Osteoblast (primary cell): ENCODE data around the gene CD1E. TPM values are rescaled to one million over a fixed set of nuclear protein-coding genes. Genes with fewer than 3 reads are reported as not detected.
"Not testable (repeated sequence)": the region's sequence is repeated elsewhere in the genome, so short reads cannot be mapped to it uniquely, and the experiment has no call there.

Experiments used
- DNase-seq: peaks from one replicate; pipeline ENCODE4 v3.0.0; 2011; ENCODE audit warnings: low spot score, mixed read lengths; ENCODE audit not compliant: insufficient read length; ENCODE audit errors: missing footprints
- H2AFZ ChIP-seq: 2 replicates; pipeline ENCODE4 v1.6.0; 2011; ENCODE audit warnings: mild to moderate bottlenecking, low read length
- H3K27ac ChIP-seq: 2 replicates; pipeline ENCODE4 v1.5.1; 2011; ENCODE audit warnings: mild to moderate bottlenecking, low read depth, low read length, moderate library complexity
- H3K27me3 ChIP-seq: 2 replicates; pipeline ENCODE4 v1.6.0; 2012; ENCODE audit warnings: mild to moderate bottlenecking, control low read depth, inconsistent platforms, low read length, moderate library complexity; ENCODE audit not compliant: insufficient read depth
- H3K36me3 ChIP-seq: 2 replicates; pipeline ENCODE4 v1.5.1; 2011; ENCODE audit warnings: mild to moderate bottlenecking, low read length, control low read depth, moderate library complexity; ENCODE audit not compliant: insufficient read depth
- H3K4me1 ChIP-seq: 2 replicates; pipeline ENCODE4 v1.5.1; 2011; ENCODE audit warnings: mild to moderate bottlenecking, low read length, control low read depth, moderate library complexity; ENCODE audit not compliant: insufficient read depth
- H3K4me2 ChIP-seq: 2 replicates; pipeline ENCODE4 v1.6.0; 2011; ENCODE audit warnings: mild to moderate bottlenecking, low read length; ENCODE audit not compliant: insufficient read depth
- H3K4me3 ChIP-seq: fragments of 200-600 bp; sonication (generic); 3 replicates; pipeline ENCODE4 v1.5.1; 2012; ENCODE audit warnings: mild to moderate bottlenecking, low read length, inconsistent platforms; ENCODE audit not compliant: insufficient read depth
- H3K79me2 ChIP-seq: 2 replicates; pipeline ENCODE4 v1.6.0; 2012; ENCODE audit warnings: mild to moderate bottlenecking, low read length, control low read depth, inconsistent platforms; ENCODE audit not compliant: insufficient read depth
- H3K9me3 ChIP-seq: 2 replicates; pipeline ENCODE4 v1.5.1; 2011; ENCODE audit warnings: low read depth, low read length, control low read depth
- H4K20me1 ChIP-seq: 2 replicates; pipeline ENCODE4 v1.6.0; 2012; ENCODE audit warnings: mild to moderate bottlenecking, low read length, control low read depth; ENCODE audit not compliant: insufficient read depth
- total RNA-seq: library from RNA; depleted of rRNA; stranded (reverse); fragments of >200 nt; gene quantifications from 2 replicates; pipeline ENCODE4 v1.2.3, GENCODE V29; 2012
- TF ChIP-seq, protein P1 (sequence below): IDR thresholded peaks from 2 replicates; pipeline ENCODE4 v1.5.1; 2011; ENCODE audit warnings: mild to moderate bottlenecking, low read depth, low read length, moderate library complexity; ENCODE audit errors: extremely low read depth

Gene CD1E
- total RNA-seq, 1 donor = not detected

DNA sequence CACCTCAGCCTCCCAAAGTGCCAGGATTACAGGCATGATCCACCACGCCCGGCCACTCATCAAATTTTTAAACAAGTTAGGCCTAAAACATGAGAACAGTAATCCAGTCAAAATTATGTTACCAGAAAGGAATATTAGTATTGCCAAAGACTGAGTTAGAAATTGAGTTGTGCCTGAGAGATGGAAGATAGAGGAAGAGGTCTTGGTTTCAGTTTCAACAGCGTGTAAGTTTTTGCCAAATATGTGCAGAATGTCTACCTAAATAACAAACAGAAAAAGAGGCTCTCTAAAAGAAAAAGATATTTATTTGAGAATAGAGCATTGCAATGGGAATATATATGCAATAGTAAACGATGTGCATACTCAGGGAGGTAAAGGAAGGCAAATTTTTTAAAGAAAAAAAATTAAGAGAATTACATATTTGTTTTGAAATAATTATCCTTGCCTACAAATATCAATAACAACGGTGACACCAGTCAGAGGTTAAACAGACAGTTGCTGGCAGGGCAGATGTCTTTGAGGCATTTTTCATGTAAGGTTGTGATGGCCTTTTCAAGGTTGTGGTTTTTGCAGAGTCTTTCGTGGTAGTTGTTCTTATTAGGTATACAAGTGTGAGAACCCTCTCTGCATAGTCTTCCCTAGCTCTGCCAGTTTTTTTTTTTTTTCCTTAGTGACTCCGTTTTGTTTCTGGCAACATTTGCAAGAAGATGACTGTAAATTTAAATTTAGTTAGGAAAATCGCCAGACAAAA is 20.1 kb upstream of the CD1E start:
- no peak overlapping the region for H3K4me2 ChIP-seq
- H3K79me2 ChIP-seq = no peaks in the 10 kb centered on the region
- H3K9me3 ChIP-seq = no peaks in the 10 kb centered on the region
- H3K4me1 ChIP-seq = no peaks in the 10 kb centered on the region
- no peaks in the 10 kb centered on the region for H3K36me3 ChIP-seq
- no peaks in the 10 kb centered on the region for H3K27me3 ChIP-seq
- DNase-seq = no peak
- no peak overlapping the region for H3K4me3 ChIP-seq
- TF ChIP-seq, protein P1, sequence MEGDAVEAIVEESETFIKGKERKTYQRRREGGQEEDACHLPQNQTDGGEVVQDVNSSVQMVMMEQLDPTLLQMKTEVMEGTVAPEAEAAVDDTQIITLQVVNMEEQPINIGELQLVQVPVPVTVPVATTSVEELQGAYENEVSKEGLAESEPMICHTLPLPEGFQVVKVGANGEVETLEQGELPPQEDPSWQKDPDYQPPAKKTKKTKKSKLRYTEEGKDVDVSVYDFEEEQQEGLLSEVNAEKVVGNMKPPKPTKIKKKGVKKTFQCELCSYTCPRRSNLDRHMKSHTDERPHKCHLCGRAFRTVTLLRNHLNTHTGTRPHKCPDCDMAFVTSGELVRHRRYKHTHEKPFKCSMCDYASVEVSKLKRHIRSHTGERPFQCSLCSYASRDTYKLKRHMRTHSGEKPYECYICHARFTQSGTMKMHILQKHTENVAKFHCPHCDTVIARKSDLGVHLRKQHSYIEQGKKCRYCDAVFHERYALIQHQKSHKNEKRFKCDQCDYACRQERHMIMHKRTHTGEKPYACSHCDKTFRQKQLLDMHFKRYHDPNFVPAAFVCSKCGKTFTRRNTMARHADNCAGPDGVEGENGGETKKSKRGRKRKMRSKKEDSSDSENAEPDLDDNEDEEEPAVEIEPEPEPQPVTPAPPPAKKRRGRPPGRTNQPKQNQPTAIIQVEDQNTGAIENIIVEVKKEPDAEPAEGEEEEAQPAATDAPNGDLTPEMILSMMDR = no peak
- H3K27ac ChIP-seq = no peak overlapping the region
- no peak overlapping the region for H2AFZ ChIP-seq
- no peaks in the 10 kb centered on the region for H4K20me1 ChIP-seq

DNA sequence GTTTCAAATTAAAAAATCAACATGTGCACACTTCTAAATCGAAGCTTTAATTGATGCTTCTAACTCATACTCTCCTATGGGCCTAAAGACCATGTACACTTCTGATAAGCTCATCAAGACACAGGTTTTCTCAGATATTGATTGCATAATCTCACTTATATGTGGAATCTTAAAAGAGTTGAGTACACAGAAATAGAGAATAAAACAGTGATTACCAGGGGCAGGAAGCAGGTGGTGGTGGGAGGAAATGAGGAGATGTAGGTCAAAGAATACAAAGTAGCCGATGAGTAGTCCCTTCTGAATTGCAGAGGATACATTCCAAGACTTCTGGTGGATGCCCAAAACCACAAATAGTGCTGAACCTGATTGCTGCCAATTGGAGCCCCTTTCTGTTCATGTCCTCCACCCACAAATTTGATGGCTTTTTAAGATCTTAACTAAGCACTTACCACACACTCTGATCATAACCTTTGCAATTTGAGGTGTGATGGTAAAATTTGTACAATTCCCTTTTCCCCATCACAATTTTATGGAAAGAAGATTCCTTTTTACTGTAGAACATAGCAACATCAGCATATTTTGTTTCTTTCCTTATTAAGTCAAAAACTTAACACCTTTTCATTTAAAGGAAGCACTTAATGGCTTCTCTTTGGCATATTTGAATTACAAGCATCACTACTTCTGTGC is 19.0 kb upstream of the CD1E start:
- Histone ChIP-seq H3K79me2 (no peaks in the 10 kb centered on the region), H4K20me1 (no peaks in the 10 kb centered on the region), H3K4me3 (no peak overlapping the region), H3K9me3 (no peaks in the 10 kb centered on the region), H3K4me2 (no peak overlapping the region), H3K27ac (no peak overlapping the region), H3K4me1 (no peaks in the 10 kb centered on the region), H3K27me3 (no peaks in the 10 kb centered on the region), H2AFZ (no peak overlapping the region), H3K36me3 (no peaks in the 10 kb centered on the region)
- TF ChIP-seq, protein P1 = no peak
- DNase-seq = no peak

DNA sequence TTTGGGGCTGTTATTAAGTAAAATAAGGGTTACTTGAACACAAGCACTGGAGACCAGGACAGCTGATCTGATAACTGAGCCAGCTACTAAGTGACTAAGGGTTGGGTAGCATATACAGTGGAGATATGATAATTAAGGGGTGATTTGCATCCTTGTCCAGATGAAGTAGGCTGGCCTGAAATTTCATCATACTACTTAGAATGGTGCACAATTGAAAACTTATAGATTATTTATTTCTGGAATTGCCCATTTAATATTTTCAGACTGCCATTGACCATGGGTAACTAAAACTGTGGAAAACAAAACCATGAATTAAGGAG is 18.5 kb upstream of the CD1E start:
- Histone ChIP-seq H3K27ac (no peak overlapping the region), H3K4me3 (no peak overlapping the region), H3K4me1 (no peaks in the 10 kb centered on the region), H2AFZ (no peak overlapping the region), H4K20me1 (no peaks in the 10 kb centered on the region), H3K36me3 (no peaks in the 10 kb centered on the region), H3K4me2 (no peak overlapping the region), H3K9me3 (no peaks in the 10 kb centered on the region), H3K27me3 (no peaks in the 10 kb centered on the region), H3K79me2 (no peaks in the 10 kb centered on the region)
- no peak for DNase-seq
- TF ChIP-seq, protein P1 = no peak

GRCh38 chr1:158336413-158336812 is 17.3 kb upstream of the CD1E start:
- not testable (repeated sequence) for H4K20me1 ChIP-seq, H3K4me2 ChIP-seq, H3K36me3 ChIP-seq, H3K4me1 ChIP-seq, DNase-seq, H3K27ac ChIP-seq, H3K9me3 ChIP-seq, H2AFZ ChIP-seq, H3K79me2 ChIP-seq, H3K27me3 ChIP-seq, H3K4me3 ChIP-seq

DNA sequence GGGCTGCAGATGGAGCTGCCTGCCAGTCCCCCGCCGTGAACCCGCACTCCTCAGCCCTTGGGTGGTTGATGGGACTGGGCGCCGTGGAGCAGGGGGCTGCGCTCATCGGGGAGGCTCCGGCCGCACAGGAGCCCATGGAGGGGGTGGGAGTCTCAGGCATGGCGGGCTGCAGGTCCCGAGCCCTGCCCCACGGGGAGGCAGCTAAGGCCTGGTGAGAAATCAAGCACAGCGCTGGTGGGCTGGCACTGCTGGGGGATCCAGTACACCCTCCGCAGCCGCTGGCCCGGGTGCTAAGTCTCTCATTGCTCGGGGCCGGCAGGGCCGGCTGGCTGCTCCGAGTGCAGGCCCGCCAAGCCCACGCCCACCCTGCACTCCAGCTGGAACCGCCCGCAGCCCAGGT is 4.7 kb upstream of the CD1E start:
- H3K4me3 ChIP-seq, H2AFZ ChIP-seq, H3K36me3 ChIP-seq, H4K20me1 ChIP-seq, H3K79me2 ChIP-seq, H3K4me1 ChIP-seq, DNase-seq, H3K27me3 ChIP-seq, H3K9me3 ChIP-seq, H3K4me2 ChIP-seq, H3K27ac ChIP-seq: not testable (repeated sequence)
